ENCODE measurements around the gene SPOCK1. TPM values are rescaled to one million over a fixed set of nuclear protein-coding genes. Genes with fewer than 3 reads are reported as not detected.
A peak's percentile ranks its signal among the peaks of the same experiment; 100 is the strongest.

SPOCK1 gene
- polyA plus RNA-seq, 2 of the 4 experiments (the other 2 are of a cell fraction), result 28.9 to 40.8 TPM

GRCh38 chr5:137365126-137365865 lies 133.8 kb downstream of the SPOCK1 start:
- Histone ChIP-seq H3K4me3 (no peak overlapping the region), H3K4me1 (peaks cover 4% of the 10 kb centered on the region; the same call in 1 of the 3 replicates), H3K4me2 (peak overlapping the region; percentile 25; the same call in 2 of the 3 replicates), H3K9me3 (no peaks in the 10 kb centered on the region), H3K27ac (no peak overlapping the region)
- ChIA-PET POLR2A (no interaction called here), CTCF (interaction anchor here (0.9 to 2.2 kb wide), 5 partner anchors 8 to 133 kb away, joined by 3 to 5 read pairs (median 4); partner anchors contain the start of gene SPOCK1)
- no peak for FAIRE-seq
- 23% methylated on average over 3 of the region's 3 CpGs for WGBS (ENCODE audit: missing lambda C conversion rate)
- no peak for DNase-seq (ENCODE audit: low read depth in 1 of 2, low spot score in 1 of 2)
- no peak for TF ChIP-seq EP300 (IDR thresholded peaks at IDR 0.05)
- TF ChIP-seq FOSB (CRISPR knock-in tag; IDR thresholded peaks at IDR 0.05), result no peak
- TF ChIP-seq RNF2 (IDR thresholded peaks at IDR 0.05; ENCODE audit: borderline replicate concordance, low read depth), result no peak
- TF ChIP-seq HOXB13 (CRISPR knock-in tag; IDR thresholded peaks at IDR 0.05; ENCODE audit: low read depth), result no peak
- no peak for TF ChIP-seq NR3C1 (IDR thresholded peaks at IDR 0.05)
- TF ChIP-seq FOSL2 (IDR thresholded peaks at IDR 0.05), result no peak
- TF ChIP-seq FOSL2 (CRISPR knock-in tag; IDR thresholded peaks at IDR 0.05), result no peak
- TF ChIP-seq NFE2L2 (conservative IDR thresholded peaks at IDR 0.05; ENCODE audit: low read length), result no peak
- TF ChIP-seq ESRRA (IDR thresholded peaks at IDR 0.05; ENCODE audit: borderline replicate concordance, low read length), result no peak
- no peak for TF ChIP-seq JUN (IDR thresholded peaks at IDR 0.05)
- no peak for TF ChIP-seq MAX (IDR thresholded peaks at IDR 0.05)
- TF ChIP-seq EHF (CRISPR knock-in tag; IDR thresholded peaks at IDR 0.05), result no peak
- no peak for TF ChIP-seq ZSCAN20 (CRISPR knock-in tag; IDR thresholded peaks at IDR 0.05)
- TF ChIP-seq KDM5A (IDR thresholded peaks at IDR 0.05), result no peak
- TF ChIP-seq SMC3 (IDR thresholded peaks at IDR 0.05), result no peak
- no peak for TF ChIP-seq SREBF2 (IDR thresholded peaks at IDR 0.05)
- TF ChIP-seq ATOH8 (CRISPR knock-in tag; IDR thresholded peaks at IDR 0.05; ENCODE audit: low read depth), result no peak
- TF ChIP-seq REST (IDR thresholded peaks at IDR 0.05), result no peak
- ATAC-seq, result 0 out of 6 replicates have a peak, but pooled peaks of 1 of the 2 experiments have one; percentile 21

GRCh38 chr5:137361280-137361679 lies 137.8 kb downstream of the SPOCK1 start:
- TF ChIP-seq CHD2 (IDR thresholded peaks at IDR 0.05; ENCODE audit: low read length, partially characterized antibody) (no peak), MYC (IDR thresholded peaks at IDR 0.05; ENCODE audit: borderline replicate concordance, low read length) (no peak), CEBPB (IDR thresholded peaks at IDR 0.05) (no peak), PBX3 (IDR thresholded peaks at IDR 0.05) (no peak), KDM5A (IDR thresholded peaks at IDR 0.05) (no peak), RCOR1 (IDR thresholded peaks at IDR 0.05; ENCODE audit: low read depth, low read length) (no peak), NR3C1 (IDR thresholded peaks at IDR 0.05) (no peak), RNF2 (IDR thresholded peaks at IDR 0.05; ENCODE audit: borderline replicate concordance, low read depth) (no peak), ATOH8 (CRISPR knock-in tag; IDR thresholded peaks at IDR 0.05; ENCODE audit: low read depth) (no peak), CBX8 (IDR thresholded peaks at IDR 0.05) (no peak), POLR2A (IDR thresholded peaks at IDR 0.05; ENCODE audit: low read length) (no peak), EP300 (IDR thresholded peaks at IDR 0.05) (no peak), CTCF (IDR thresholded peaks at IDR 0.05) (no peak), FOXS1 (CRISPR knock-in tag; IDR thresholded peaks at IDR 0.05) (no peak), ZSCAN20 (CRISPR knock-in tag; IDR thresholded peaks at IDR 0.05) (no peak), TFCP2L1 (CRISPR knock-in tag; IDR thresholded peaks at IDR 0.05) (no peak), CHD4 (IDR thresholded peaks at IDR 0.05; ENCODE audit: borderline replicate concordance) (no peak), HOXB5 (CRISPR knock-in tag; IDR thresholded peaks at IDR 0.05) (no peak)
- ATAC-seq (no peak), FAIRE-seq (no peak), DNase-seq (ENCODE audit: low read depth in 1 of 2, low spot score in 1 of 2) (no peak)
- no peak overlapping the region for H3K4me2 ChIP-seq
- POLR2A ChIA-PET, result no interaction called here
- peaks cover 4% of the 10 kb centered on the region; the same call in 1 of the 3 replicates for H3K4me1 ChIP-seq
- CTCF ChIA-PET, result no interaction called here
- H3K4me3 ChIP-seq, result no peak overlapping the region
- 54% methylated on average over 2 of the region's 2 CpGs for WGBS (ENCODE audit: missing lambda C conversion rate)
- H3K9me3 ChIP-seq, result no peaks in the 10 kb centered on the region
- H3K27ac ChIP-seq, result no peak overlapping the region
